SJCRH30 (cell line): ENCODE results near the gene B4GALNT3. TPM values are rescaled to one million over a fixed set of nuclear protein-coding genes. Genes with fewer than 3 reads are reported as not detected.
A peak's percentile ranks its signal among the peaks of the same experiment; 100 is the strongest.
"Not testable (repeated sequence)": the region's sequence is repeated elsewhere in the genome, so short reads cannot be mapped to it uniquely, and the experiment has no call there.

Experiments used
- DNase-seq, 2 experiments: peaks; one replicate each; pipeline ENCODE4 v3.0.0-alpha.2; 2015 to 2020
- H3K27ac ChIP-seq: fragments of 250-450 bp; sonication (Bioruptor Pico); 2 replicates; pipeline ENCODE4 v1.5.1; 2020; ENCODE audit warnings: mild to moderate bottlenecking, moderate library complexity
- H3K27me3 ChIP-seq: fragments of 250-450 bp; sonication (Bioruptor Pico); 2 replicates; pipeline ENCODE4 v1.5.1; 2020; ENCODE audit warnings: mild to moderate bottlenecking, moderate library complexity
- H3K36me3 ChIP-seq: fragments of 250-450 bp; sonication (Bioruptor Pico); 2 replicates; pipeline ENCODE4 v1.5.1; 2020; ENCODE audit warnings: mild to moderate bottlenecking, moderate library complexity
- H3K4me1 ChIP-seq: fragments of 250-450 bp; sonication (Bioruptor Pico); 2 replicates; pipeline ENCODE4 v1.5.1; 2020; ENCODE audit warnings: mild to moderate bottlenecking, moderate library complexity
- H3K4me3 ChIP-seq: fragments of 250-450 bp; sonication (Bioruptor Pico); 2 replicates; pipeline ENCODE4 v1.5.1; 2020; ENCODE audit warnings: mild to moderate bottlenecking, moderate library complexity
- H3K9me3 ChIP-seq: fragments of 250-450 bp; sonication (Bioruptor Pico); replicated peaks from 2 replicates; pipeline ENCODE4 v1.5.1; 2020; ENCODE audit warnings: mild to moderate bottlenecking, moderate library complexity
- total RNA-seq: library from RNA; depleted of rRNA; stranded (reverse); fragments of >200 nt; shearing (Covaris generic); gene quantifications from 2 replicates; pipeline ENCODE4 v1.2.3, GENCODE V29; 2014

The B4GALNT3 gene
- total RNA-seq, 1 experiment from 2014 or later: 33.0 TPM

- Histone ChIP-seq H3K36me3 (no peaks in the 10 kb centered on the region), H3K4me3 (peak overlapping the region; percentile 68), H3K4me1 (peaks cover 6% of the 10 kb centered on the region), H3K27me3 (no peaks in the 10 kb centered on the region), H3K27ac (peak overlapping the region; percentile 61), H3K9me3 (no peaks in the 10 kb centered on the region)
- DNase-seq: peak; percentile 84 to 85
Measured at GRCh38 chr12:570435-570920, 110.7 kb downstream of the B4GALNT3 start.

DNA sequence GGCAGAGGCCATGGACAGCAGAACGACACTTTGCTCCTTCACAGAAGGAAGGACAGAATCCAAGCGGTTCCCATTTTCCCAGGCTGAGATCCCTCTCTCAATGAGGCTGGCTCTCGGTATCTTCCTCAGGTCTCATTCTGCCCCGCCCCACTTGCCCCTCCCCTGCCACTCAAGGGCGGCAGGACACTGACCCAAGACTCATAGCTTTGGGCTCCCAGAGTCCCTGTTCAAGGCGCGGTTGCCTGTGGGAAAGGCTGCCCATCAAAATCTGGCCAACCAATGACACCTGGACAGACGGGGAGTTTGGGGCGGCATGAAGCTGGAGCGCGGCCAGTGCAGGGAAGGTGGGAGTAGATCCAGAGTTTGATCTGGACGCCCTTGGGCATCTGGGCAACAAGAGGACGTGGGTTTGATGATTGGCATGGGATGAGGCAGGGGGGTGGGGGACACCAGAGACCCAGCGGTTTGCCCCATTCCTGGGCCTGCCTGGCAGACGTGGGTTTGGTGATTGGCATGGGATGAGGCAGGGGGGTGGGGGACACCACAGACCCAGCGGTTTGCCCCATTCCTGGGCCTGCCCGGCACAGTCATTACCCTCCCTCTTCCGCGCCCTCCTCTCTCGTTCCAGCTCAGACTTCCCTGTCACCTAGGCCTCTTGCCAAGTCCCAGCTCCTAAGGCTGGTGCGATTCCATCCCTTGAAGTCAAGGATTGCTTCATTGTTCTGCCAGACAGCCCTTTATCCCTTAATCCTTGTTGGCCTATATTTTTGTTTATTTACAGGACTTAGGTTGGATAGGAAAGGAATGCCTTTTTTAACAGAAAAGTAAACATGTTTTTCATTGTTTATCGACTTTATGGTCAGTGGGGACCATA, 111.4 kb downstream of the B4GALNT3 start:
- peak overlapping the region; percentile 68 for H3K4me3 ChIP-seq
- H3K36me3 ChIP-seq: no peaks in the 10 kb centered on the region
- no peaks in the 10 kb centered on the region for H3K9me3 ChIP-seq
- DNase-seq: peak; percentile 80 to 82
- H3K4me1 ChIP-seq: peaks cover 11% of the 10 kb centered on the region
- H3K27me3 ChIP-seq: no peaks in the 10 kb centered on the region
- peak overlapping the region; percentile 61 for H3K27ac ChIP-seq

DNA sequence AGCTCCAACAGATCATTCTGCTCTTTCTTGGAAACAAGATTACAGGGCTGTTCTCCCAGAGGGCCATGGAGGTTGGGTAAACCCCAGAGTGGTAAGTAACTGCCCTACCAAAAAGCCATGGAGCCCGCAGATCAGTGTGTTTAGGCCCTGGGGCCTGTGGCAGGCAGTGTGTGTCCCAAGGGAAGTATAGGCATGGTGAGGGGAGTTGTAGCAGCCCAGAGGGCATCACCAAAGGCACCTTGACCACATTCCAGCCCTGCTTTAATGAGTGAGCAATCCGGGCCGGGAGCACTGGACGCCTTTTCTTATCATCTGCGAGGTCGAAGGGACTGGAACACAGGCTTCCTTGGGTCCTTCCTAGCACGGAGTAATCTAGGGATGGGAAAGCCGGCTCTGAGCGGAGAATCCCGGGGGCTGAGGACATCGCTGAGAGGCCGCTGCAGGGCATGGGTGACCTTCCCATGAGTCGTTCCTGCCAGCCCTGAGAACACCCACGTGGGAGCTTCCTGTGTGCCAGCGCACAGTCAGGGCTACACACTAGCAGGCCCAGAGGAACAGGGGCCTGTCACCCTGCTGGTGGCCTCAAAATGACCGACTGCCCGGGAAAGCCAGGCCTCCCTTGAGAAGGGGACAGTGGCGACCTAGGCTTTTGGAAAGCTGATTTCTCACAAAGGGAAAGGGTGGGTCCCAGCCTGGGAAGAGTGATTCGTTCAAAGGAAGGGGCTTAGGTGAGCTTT, 112.2 kb downstream of the B4GALNT3 start:
- peak overlapping the region; percentile 61 for H3K27ac ChIP-seq
- peak; percentile 62 to 69 for DNase-seq
- peak overlapping the region; percentile 68 for H3K4me3 ChIP-seq
- no peaks in the 10 kb centered on the region for H3K27me3 ChIP-seq
- H3K36me3 ChIP-seq: no peaks in the 10 kb centered on the region
- H3K4me1 ChIP-seq: peaks cover 16% of the 10 kb centered on the region
- no peaks in the 10 kb centered on the region for H3K9me3 ChIP-seq

DNA sequence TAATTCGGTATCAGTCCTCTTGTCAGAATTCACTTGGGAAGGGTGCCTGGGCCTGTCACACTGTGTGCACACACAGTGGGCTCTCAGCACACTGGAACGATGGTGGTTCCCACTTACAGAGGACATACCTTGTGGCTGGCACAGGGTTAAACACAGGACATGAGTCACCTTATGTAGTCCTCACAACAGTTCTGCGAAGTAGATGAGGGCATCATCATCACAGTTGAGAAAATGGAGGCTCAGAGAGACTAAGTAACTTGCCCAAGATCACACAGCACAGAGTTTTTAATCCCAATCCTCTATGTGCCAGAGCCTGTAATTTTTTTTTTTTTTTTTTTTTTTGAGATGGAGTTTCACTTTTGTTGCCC, 112.8 kb downstream of the B4GALNT3 start:
- H3K4me3 ChIP-seq: peak overlapping the region; percentile 68
- H3K27me3 ChIP-seq: no peaks in the 10 kb centered on the region
- DNase-seq: no peak
- H3K4me1 ChIP-seq: peaks cover 16% of the 10 kb centered on the region
- H3K9me3 ChIP-seq: no peaks in the 10 kb centered on the region
- no peaks in the 10 kb centered on the region for H3K36me3 ChIP-seq
- peak overlapping the region; percentile 61; the same call in 1 of the 2 replicates for H3K27ac ChIP-seq

DNA sequence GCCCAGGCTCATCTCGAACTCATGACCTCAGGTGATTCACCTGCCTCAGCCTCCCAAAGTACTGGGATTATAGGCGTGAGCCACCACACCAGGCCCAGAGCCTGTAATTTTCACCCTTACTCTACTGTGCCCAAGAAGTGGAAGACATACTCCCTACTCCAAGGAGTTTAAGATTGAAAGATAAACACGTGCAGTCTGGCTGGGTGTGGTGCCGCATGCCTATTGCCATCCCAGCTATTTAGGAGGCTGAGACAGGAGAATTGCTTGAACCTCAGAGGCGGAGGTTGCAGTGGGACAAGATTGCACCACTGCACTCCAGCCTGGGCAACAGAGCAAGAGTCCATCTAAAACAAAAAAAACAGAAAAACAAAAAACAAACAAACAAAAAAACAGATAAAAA, 113.5 kb downstream of the B4GALNT3 start:
- Histone ChIP-seq H3K36me3 (no peaks in the 10 kb centered on the region), H3K4me3 (no peak overlapping the region), H3K4me1 (peaks cover 16% of the 10 kb centered on the region)

GRCh38 chr12:574475-575128, 114.9 kb downstream of the B4GALNT3 start:
- H3K27me3 ChIP-seq: no peaks in the 10 kb centered on the region
- H3K36me3 ChIP-seq: no peaks in the 10 kb centered on the region
- peaks cover 24% of the 10 kb centered on the region for H3K4me1 ChIP-seq
- no peak overlapping the region for H3K4me3 ChIP-seq
- H3K27ac ChIP-seq: no peak overlapping the region
- no peaks in the 10 kb centered on the region for H3K9me3 ChIP-seq
- peak in 1 of 2 experiments; percentile 15 for DNase-seq

More for the DNA sequence above, 113.5 kb downstream of the B4GALNT3 start:
- no peak for DNase-seq
- Histone ChIP-seq H3K27ac (no peak overlapping the region), H3K27me3 (no peaks in the 10 kb centered on the region), H3K9me3 (no peaks in the 10 kb centered on the region)

DNA sequence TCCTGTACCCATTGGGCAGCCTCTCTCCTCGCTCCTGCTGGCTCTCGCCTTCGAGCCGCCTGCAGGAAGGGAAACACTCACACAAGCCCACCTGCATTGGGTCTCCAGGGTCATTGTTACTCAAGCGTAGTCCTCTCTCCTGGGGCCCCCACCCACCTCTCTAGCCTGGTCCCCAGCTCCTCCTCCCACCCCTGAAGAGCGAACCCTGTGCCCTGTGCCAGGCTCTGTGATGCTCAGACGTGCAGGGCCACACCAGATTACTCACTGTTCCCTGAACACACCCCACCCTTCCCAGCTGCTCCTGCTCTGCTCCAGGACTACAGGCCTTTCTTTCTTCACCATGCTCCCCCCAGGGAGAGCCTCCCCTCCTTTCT, 115.4 kb downstream of the B4GALNT3 start:
- Histone ChIP-seq H3K4me3 (no peak overlapping the region), H3K27ac (peak overlapping the region; percentile 39; the same call in 1 of the 2 replicates), H3K36me3 (no peaks in the 10 kb centered on the region), H3K9me3 (no peaks in the 10 kb centered on the region), H3K4me1 (peaks cover 27% of the 10 kb centered on the region), H3K27me3 (no peaks in the 10 kb centered on the region)
- peak in 1 of 2 experiments; percentile 32 for DNase-seq

GRCh38 chr12:575948-576614, 116.3 kb downstream of the B4GALNT3 start:
- Histone ChIP-seq H3K9me3 (no peaks in the 10 kb centered on the region), H3K4me1 (peaks cover 27% of the 10 kb centered on the region), H3K36me3 (no peaks in the 10 kb centered on the region), H3K4me3 (peak overlapping the region; percentile 1; the same call in 1 of the 2 replicates), H3K27ac (peak overlapping the region; percentile 39), H3K27me3 (no peaks in the 10 kb centered on the region)
- DNase-seq: peak; percentile 84 to 90

DNA sequence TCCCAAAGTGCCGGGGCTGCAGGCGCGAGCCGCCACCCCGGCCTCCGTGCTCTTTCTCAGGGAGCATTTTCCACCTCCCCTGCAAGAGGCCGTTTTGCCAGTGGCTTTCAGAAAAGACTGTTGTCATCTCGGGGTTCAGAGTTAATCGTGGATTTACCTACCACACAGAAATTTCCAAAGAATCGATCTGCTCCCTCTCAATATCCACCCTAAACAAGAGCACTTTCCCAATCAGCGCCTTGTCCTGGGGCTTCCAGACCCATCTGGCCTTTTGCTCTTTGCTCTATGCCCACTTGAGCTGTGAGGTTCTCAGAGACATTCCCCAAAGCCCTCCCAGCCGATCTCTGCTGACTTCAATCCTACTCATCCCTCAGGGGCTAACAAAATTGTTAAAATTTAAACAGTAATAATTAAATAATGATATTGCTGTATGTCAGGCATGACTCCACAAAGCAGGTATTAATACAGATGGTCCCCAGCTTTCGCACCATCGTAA, 116.9 kb downstream of the B4GALNT3 start:
- DNase-seq: peak in 1 of 2 experiments; percentile 11
- H3K4me3 ChIP-seq: peak overlapping the region; percentile 1; the same call in 1 of the 2 replicates
- H3K27me3 ChIP-seq: no peaks in the 10 kb centered on the region
- H3K4me1 ChIP-seq: peaks cover 25% of the 10 kb centered on the region
- peak overlapping the region; percentile 39 for H3K27ac ChIP-seq
- H3K9me3 ChIP-seq: no peaks in the 10 kb centered on the region
- H3K36me3 ChIP-seq: no peaks in the 10 kb centered on the region

- H3K4me3 ChIP-seq, DNase-seq, H3K36me3 ChIP-seq, H3K9me3 ChIP-seq, H3K27ac ChIP-seq, H3K27me3 ChIP-seq: not testable (repeated sequence)
- peaks cover 23% of the 10 kb centered on the region for H3K4me1 ChIP-seq
Measured at GRCh38 chr12:577994-578747, 118.4 kb downstream of the B4GALNT3 start.

DNA sequence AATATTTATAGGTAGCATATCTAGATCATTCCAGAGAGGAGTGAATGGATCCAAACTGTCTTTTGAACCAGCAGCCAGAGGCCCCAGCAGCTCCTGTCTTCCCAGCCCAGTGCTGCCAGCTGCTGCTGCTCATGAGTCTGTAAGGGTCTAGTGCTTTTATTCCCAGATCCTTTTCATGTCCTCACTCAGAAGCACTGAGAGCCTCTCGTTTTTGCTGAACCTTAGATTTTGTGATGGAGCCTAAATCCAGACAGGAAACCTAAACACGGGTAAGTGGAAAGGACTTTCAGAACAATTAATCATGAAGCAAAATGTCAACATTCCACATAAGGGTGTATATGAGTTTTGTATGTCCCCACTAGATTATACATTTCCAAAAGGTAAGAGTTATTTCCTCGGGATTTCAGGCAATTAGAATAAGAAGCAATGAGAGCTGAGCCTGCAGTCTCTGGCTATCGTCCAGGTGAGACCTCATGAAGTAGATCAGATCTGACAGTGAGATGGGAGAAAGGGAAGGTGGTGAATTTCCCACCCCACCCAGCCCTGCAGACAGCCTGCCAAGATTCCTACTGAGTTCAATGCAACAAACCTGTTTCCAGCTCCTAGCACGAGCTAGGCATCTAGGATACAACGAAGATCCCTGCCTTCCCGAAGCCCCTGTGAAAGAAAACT, 119.1 kb downstream of the B4GALNT3 start:
- H3K27me3 ChIP-seq: no peaks in the 10 kb centered on the region
- H3K4me1 ChIP-seq: peaks cover 29% of the 10 kb centered on the region

GRCh38 chr12:579420-580110, 119.8 kb downstream of the B4GALNT3 start:
- H3K36me3 ChIP-seq: no peaks in the 10 kb centered on the region
- no peaks in the 10 kb centered on the region for H3K27me3 ChIP-seq
- H3K4me1 ChIP-seq: peaks cover 29% of the 10 kb centered on the region
- H3K27ac ChIP-seq: peak overlapping the region; percentile 9; the same call in 1 of the 2 replicates
- peak overlapping the region; percentile 42 for H3K4me3 ChIP-seq
- DNase-seq: peak in 1 of 2 experiments; percentile 26
- no peaks in the 10 kb centered on the region for H3K9me3 ChIP-seq

More for the DNA sequence above, 119.1 kb downstream of the B4GALNT3 start:
- peak in 1 of 2 experiments; percentile 69 for DNase-seq
- H3K9me3 ChIP-seq: no peaks in the 10 kb centered on the region
- no peaks in the 10 kb centered on the region for H3K36me3 ChIP-seq
- peak overlapping the region; percentile 42 for H3K4me3 ChIP-seq
- peak overlapping the region; percentile 9; the same call in 1 of the 2 replicates for H3K27ac ChIP-seq
